GM19099 (cell line): ENCODE results near the gene GPR45.

ENCODE experiments used
- POLR2A ChIP-seq: IDR thresholded peaks from 3 replicates; pipeline ENCODE4 v1.6.1; 2011; ENCODE audit warnings: low read depth; ENCODE audit not compliant: insufficient read length; ENCODE audit errors: extremely low read depth

GPR45 gene

GRCh38 chr2:105278654-105279053, 37.1 kb downstream of the GPR45 start:
- no peak for TF ChIP-seq POLR2A

GRCh38 chr2:105279126-105279525, 37.6 kb downstream of the GPR45 start:
- no peak for TF ChIP-seq POLR2A

- no peak for TF ChIP-seq POLR2A
These were observed 38.7 kb downstream of the GPR45 start for GRCh38 chr2:105280281-105280680.

GRCh38 chr2:105283532-105283931, 42.0 kb downstream of the GPR45 start:
- no peak for TF ChIP-seq POLR2A

GRCh38 chr2:105287692-105288091, 46.1 kb downstream of the GPR45 start:
- no peak for TF ChIP-seq POLR2A

GRCh38 chr2:105288133-105288532, 46.6 kb downstream of the GPR45 start:
- no peak for TF ChIP-seq POLR2A

- no peak for TF ChIP-seq POLR2A
These were observed 49.6 kb downstream of the GPR45 start for GRCh38 chr2:105290981-105291660.

- no peak for TF ChIP-seq POLR2A
These were observed 50.4 kb downstream of the GPR45 start for GRCh38 chr2:105291981-105292380.
